Neutrophil (primary cell): ENCODE measurements around the gene TBC1D5.

ENCODE experiments used
- H3K27ac ChIP-seq: fragments of 200-600 bp; sonication (generic); 2 replicates; pipeline ENCODE4 v1.5.1; 2016; ENCODE audit warnings: mild to moderate bottlenecking, moderate library complexity
- H3K27me3 ChIP-seq: fragments of 200-600 bp; sonication (generic); 2 replicates; pipeline ENCODE4 v1.6.0; 2016; ENCODE audit warnings: mild to moderate bottlenecking
- H3K36me3 ChIP-seq: fragments of 200-600 bp; sonication (generic); 2 replicates; pipeline ENCODE4 v1.5.1; 2017
- H3K4me1 ChIP-seq, 2 experiments: fragments of 200-600 bp in 1 of 2; sonication (generic) in 1 of 2; 1 replicate in 1 of 2; 2 replicates in 1 of 2; pipeline versions ENCODE4 v1.5.1 to v1.6.1; 2013 to 2016; ENCODE audit warnings: low read depth in 1 of 2, low read length in 1 of 2, mild to moderate bottlenecking in 1 of 2, moderate library complexity in 1 of 2; ENCODE audit not compliant: control insufficient read depth in 1 of 2, insufficient read depth in 1 of 2
- H3K4me3 ChIP-seq, 2 experiments: fragments of 200-600 bp in 1 of 2; sonication (generic) in 1 of 2; 1 replicate in 1 of 2; 2 replicates in 1 of 2; pipeline ENCODE4 v1.5.1; 2013 to 2016; ENCODE audit warnings: low read depth in 1 of 2, low read length in 1 of 2, mild to moderate bottlenecking in 1 of 2, moderate library complexity in 1 of 2
- H3K9me3 ChIP-seq: fragments of 200-600 bp; sonication (generic); 2 replicates; pipeline ENCODE4 v1.5.1; 2016
- TF ChIP-seq, protein P1 (sequence below): fragments of 200-600 bp; sonication (generic); IDR thresholded peaks from 2 replicates; pipeline ENCODE4 v1.5.1; 2016; ENCODE audit warnings: antibody characterized with exemption

Gene TBC1D5

DNA sequence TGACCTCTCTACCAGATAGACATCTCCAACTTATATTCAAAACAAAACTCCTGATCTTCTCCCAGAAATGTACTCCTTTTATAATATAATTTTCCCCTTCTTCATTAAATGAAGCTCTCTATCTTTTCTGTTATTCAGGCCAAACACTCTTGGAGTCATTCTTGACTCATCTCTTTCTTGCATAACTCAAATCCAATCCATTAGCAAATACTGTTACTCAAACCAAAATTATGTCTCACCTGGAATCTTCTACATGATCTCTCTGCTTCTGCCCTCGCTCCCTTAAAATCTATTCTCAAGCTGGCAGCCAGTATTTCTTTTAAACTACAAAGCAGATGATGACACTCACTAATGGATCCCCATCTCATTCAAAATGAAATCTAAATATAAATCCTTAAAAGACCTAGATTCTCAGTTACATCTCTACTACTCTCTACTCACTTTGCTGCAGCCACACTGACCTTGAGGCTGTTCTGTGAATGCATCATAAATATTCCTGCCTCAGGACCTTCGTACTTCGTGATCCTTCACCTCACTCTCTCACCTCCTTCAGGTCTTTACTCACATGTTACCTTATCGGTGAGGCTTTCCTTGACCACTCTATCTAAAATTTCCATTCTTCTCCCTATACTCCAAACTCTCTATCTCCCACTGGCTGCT is 160.9 kb downstream of the TBC1D5 start:
- Histone ChIP-seq H3K4me1 (peaks cover 35 to 38% of the 10 kb centered on the region in 2 experiments), H3K27ac (no peak overlapping the region), H3K36me3 (no peaks in the 10 kb centered on the region), H3K9me3 (no peaks in the 10 kb centered on the region), H3K27me3 (no peaks in the 10 kb centered on the region), H3K4me3 (no peak overlapping the region)
- TF ChIP-seq, protein P1, sequence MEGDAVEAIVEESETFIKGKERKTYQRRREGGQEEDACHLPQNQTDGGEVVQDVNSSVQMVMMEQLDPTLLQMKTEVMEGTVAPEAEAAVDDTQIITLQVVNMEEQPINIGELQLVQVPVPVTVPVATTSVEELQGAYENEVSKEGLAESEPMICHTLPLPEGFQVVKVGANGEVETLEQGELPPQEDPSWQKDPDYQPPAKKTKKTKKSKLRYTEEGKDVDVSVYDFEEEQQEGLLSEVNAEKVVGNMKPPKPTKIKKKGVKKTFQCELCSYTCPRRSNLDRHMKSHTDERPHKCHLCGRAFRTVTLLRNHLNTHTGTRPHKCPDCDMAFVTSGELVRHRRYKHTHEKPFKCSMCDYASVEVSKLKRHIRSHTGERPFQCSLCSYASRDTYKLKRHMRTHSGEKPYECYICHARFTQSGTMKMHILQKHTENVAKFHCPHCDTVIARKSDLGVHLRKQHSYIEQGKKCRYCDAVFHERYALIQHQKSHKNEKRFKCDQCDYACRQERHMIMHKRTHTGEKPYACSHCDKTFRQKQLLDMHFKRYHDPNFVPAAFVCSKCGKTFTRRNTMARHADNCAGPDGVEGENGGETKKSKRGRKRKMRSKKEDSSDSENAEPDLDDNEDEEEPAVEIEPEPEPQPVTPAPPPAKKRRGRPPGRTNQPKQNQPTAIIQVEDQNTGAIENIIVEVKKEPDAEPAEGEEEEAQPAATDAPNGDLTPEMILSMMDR, result no peak

- TF ChIP-seq, protein P1, result no peak
- Histone ChIP-seq H3K27ac (peak overlapping the region; percentile 80), H3K27me3 (no peaks in the 10 kb centered on the region), H3K4me3 (no peak overlapping the region), H3K4me1 (peaks cover 35 to 38% of the 10 kb centered on the region in 2 experiments), H3K36me3 (no peaks in the 10 kb centered on the region), H3K9me3 (no peaks in the 10 kb centered on the region)
These were observed 161.5 kb downstream of the TBC1D5 start for GRCh38 chr3:17580901-17581300.

GRCh38 chr3:17579289-17580031 is 163.0 kb downstream of the TBC1D5 start:
- peak overlapping the region; percentile 23 to 29 for H3K4me3 ChIP-seq
- peaks cover 35 to 38% of the 10 kb centered on the region in 2 experiments for H3K4me1 ChIP-seq
- TF ChIP-seq, protein P1, result no peak
- no peaks in the 10 kb centered on the region for H3K9me3 ChIP-seq
- H3K27me3 ChIP-seq, result no peaks in the 10 kb centered on the region
- no peaks in the 10 kb centered on the region for H3K36me3 ChIP-seq
- peak overlapping the region; percentile 80 for H3K27ac ChIP-seq

GRCh38 chr3:17577796-17578520 is 164.5 kb downstream of the TBC1D5 start:
- Histone ChIP-seq H3K4me3 (no peak overlapping the region), H3K27ac (no peak overlapping the region), H3K9me3 (no peaks in the 10 kb centered on the region), H3K4me1 (peaks cover 26 to 30% of the 10 kb centered on the region in 2 experiments), H3K27me3 (no peaks in the 10 kb centered on the region), H3K36me3 (no peaks in the 10 kb centered on the region)
- TF ChIP-seq, protein P1, result no peak

GRCh38 chr3:17573396-17573795 is 169.0 kb downstream of the TBC1D5 start:
- Histone ChIP-seq H3K9me3 (no peaks in the 10 kb centered on the region), H3K4me3 (no peak overlapping the region), H3K4me1 (peaks cover 0 to under 1% of the 10 kb centered on the region in 2 experiments), H3K36me3 (no peaks in the 10 kb centered on the region), H3K27ac (no peak overlapping the region), H3K27me3 (no peaks in the 10 kb centered on the region)
- TF ChIP-seq, protein P1, result no peak
